Left ventricle myocardium inferior (tissue), 1 donor: ENCODE data around the gene ST3GAL3. TPM values are rescaled to one million over a fixed set of nuclear protein-coding genes. Genes with fewer than 3 reads are reported as not detected.
"Not testable (repeated sequence)": the region's sequence is repeated elsewhere in the genome, so short reads cannot be mapped to it uniquely, and the experiment has no call there.

Experiments
- DNase-seq: peaks from one replicate; pipeline ENCODE4 v3.0.0-alpha.2; 2020
- H3K27ac ChIP-seq: fragments of 200-600 bp; replicated peaks from 2 replicates; pipeline ENCODE4 v1.8.0; 2021
- H3K27me3 ChIP-seq: fragments of 200-600 bp; 2 replicates; pipeline ENCODE4 v1.8.0; 2021; ENCODE audit warnings: low read depth
- H3K36me3 ChIP-seq: fragments of 200-600 bp; 2 replicates; pipeline ENCODE4 v1.8.0; 2021
- H3K4me1 ChIP-seq: fragments of 200-600 bp; 2 replicates; pipeline ENCODE4 v1.8.0; 2021
- H3K4me3 ChIP-seq: fragments of 200-600 bp; 2 replicates; pipeline ENCODE4 v1.8.0; 2021; ENCODE audit warnings: mild to moderate bottlenecking, moderate library complexity
- H3K9me3 ChIP-seq: fragments of 200-600 bp; replicated peaks from 2 replicates; pipeline ENCODE4 v1.8.0; 2021
- intact Hi-C: fragments of 100-400 bp; cut with micrococcal nuclease; formaldehyde crosslinking; loops from one replicate; pipeline ENCODE4 v1.11.0; 2022
- total RNA-seq: library from RNA; stranded (reverse); fragmentation: NEBNext Ultra II Directional; extraction: Animal tissue kit (Norgen Biotek cat#: 25700); gene quantifications from one replicate; pipeline ENCODE4 v1.2.1, GENCODE V29; 2021
- TF ChIP-seq, protein P1 (sequence below): fragments of 200-600 bp; IDR thresholded peaks from 2 replicates; pipeline ENCODE4 v1.8.0; 2021; ENCODE audit warnings: antibody characterized with exemption, mild to moderate bottlenecking, borderline replicate concordance
- donor health status: DM: no; HTN: yes; CAD: no; lungs with severe emphysema.

ST3GAL3 gene
- total RNA-seq, 1 donor from 2014 or later: 29.9 TPM

GRCh38 chr1:43773821-43774220 lies 66.5 kb downstream of the ST3GAL3 start:
- H3K4me1 ChIP-seq: peaks cover 10% of the 10 kb centered on the region
- no peak for DNase-seq
- TF ChIP-seq, protein P1, sequence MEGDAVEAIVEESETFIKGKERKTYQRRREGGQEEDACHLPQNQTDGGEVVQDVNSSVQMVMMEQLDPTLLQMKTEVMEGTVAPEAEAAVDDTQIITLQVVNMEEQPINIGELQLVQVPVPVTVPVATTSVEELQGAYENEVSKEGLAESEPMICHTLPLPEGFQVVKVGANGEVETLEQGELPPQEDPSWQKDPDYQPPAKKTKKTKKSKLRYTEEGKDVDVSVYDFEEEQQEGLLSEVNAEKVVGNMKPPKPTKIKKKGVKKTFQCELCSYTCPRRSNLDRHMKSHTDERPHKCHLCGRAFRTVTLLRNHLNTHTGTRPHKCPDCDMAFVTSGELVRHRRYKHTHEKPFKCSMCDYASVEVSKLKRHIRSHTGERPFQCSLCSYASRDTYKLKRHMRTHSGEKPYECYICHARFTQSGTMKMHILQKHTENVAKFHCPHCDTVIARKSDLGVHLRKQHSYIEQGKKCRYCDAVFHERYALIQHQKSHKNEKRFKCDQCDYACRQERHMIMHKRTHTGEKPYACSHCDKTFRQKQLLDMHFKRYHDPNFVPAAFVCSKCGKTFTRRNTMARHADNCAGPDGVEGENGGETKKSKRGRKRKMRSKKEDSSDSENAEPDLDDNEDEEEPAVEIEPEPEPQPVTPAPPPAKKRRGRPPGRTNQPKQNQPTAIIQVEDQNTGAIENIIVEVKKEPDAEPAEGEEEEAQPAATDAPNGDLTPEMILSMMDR: no peak
- no peaks in the 10 kb centered on the region for H3K27me3 ChIP-seq
- H3K36me3 ChIP-seq: no peaks in the 10 kb centered on the region
- no peaks in the 10 kb centered on the region for H3K9me3 ChIP-seq
- H3K4me3 ChIP-seq: no peak overlapping the region
- no peak overlapping the region for H3K27ac ChIP-seq
- intact Hi-C loops: no loop called here

DNA sequence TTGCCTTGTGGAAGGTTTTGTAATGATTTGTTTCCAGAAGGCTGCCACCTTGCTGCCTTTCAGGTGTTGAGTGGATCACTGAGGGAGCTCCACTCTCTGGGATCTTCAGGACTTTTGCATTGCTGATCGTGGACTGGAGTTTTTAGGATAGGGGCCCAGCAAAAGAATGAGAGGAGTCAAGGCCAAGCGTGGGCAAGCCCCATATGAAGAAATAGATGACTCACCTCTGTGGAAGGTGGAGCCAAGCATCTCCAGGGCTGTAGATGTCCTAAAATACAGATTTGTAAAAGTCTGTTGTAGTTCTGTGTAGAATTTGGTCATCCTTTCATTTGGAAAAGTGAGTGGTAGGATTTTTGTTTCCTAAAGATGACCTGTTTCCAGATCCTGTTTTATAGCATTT lies 67.0 kb downstream of the ST3GAL3 start:
- Histone ChIP-seq H3K36me3 (no peaks in the 10 kb centered on the region), H3K4me1 (peaks cover 10% of the 10 kb centered on the region), H3K27me3 (no peaks in the 10 kb centered on the region), H3K9me3 (no peaks in the 10 kb centered on the region), H3K4me3 (no peak overlapping the region), H3K27ac (no peak overlapping the region)
- DNase-seq: no peak
- TF ChIP-seq, protein P1: no peak
- intact Hi-C loops: no loop called here

GRCh38 chr1:43776043-43776761 lies 68.9 kb downstream of the ST3GAL3 start:
- Histone ChIP-seq H3K27ac (no peak overlapping the region), H3K4me3 (no peak overlapping the region), H3K9me3 (peaks cover 11% of the 10 kb centered on the region), H3K27me3 (no peaks in the 10 kb centered on the region), H3K4me1 (peaks cover 10% of the 10 kb centered on the region), H3K36me3 (no peaks in the 10 kb centered on the region)
- no peak for DNase-seq
- TF ChIP-seq, protein P1: peak; percentile 9
- intact Hi-C loops: no loop called here

GRCh38 chr1:43777916-43778315 lies 70.6 kb downstream of the ST3GAL3 start:
- H3K27me3 ChIP-seq, H3K36me3 ChIP-seq, H3K4me3 ChIP-seq, DNase-seq, H3K4me1 ChIP-seq, H3K27ac ChIP-seq, intact Hi-C loops: not testable (repeated sequence)
- peaks cover 11% of the 10 kb centered on the region for H3K9me3 ChIP-seq

DNA sequence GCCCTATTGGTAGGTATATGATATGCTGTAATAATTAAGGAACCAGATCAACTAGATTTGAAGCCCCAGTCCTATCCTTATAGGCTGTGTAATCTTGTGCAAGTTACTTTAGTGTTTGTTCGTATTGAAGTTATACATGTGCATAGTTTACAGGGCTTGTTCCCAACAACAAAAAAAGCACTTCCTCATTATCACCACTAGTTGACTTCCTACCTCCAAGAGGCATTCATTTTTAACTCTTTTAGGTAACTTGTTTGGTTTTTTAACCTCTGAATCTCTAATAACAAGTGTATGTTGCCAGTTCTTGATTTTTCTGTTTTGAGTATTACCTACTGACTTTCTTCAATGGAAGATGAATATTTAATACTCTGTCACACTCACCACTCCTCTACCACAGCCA lies 71.9 kb downstream of the ST3GAL3 start:
- H3K27ac ChIP-seq: no peak overlapping the region
- H3K9me3 ChIP-seq: peaks cover 11% of the 10 kb centered on the region
- H3K4me1 ChIP-seq: peaks cover 23% of the 10 kb centered on the region
- no peaks in the 10 kb centered on the region for H3K27me3 ChIP-seq
- no peaks in the 10 kb centered on the region for H3K36me3 ChIP-seq
- intact Hi-C loops: no loop called here
- TF ChIP-seq, protein P1: no peak
- no peak overlapping the region for H3K4me3 ChIP-seq
- DNase-seq: no peak

- Histone ChIP-seq H3K36me3 (no peaks in the 10 kb centered on the region), H3K27ac (no peak overlapping the region), H3K9me3 (peaks cover 11% of the 10 kb centered on the region), H3K4me1 (peaks cover 23% of the 10 kb centered on the region), H3K27me3 (no peaks in the 10 kb centered on the region), H3K4me3 (no peak overlapping the region)
- TF ChIP-seq, protein P1: no peak
- intact Hi-C loops: no loop called here
- no peak for DNase-seq
Observed at GRCh38 chr1:43779805-43780403, 72.6 kb downstream of the ST3GAL3 start.
